ENCODE data around the gene UNC119B. TPM values are rescaled to one million over a fixed set of nuclear protein-coding genes. Genes with fewer than 3 reads are reported as not detected.

Gene UNC119B
- total and polyA plus RNA-seq, 2 of the 4 experiments (the other 2 are of a cell fraction): 8.4 to 21.6 TPM

DNA sequence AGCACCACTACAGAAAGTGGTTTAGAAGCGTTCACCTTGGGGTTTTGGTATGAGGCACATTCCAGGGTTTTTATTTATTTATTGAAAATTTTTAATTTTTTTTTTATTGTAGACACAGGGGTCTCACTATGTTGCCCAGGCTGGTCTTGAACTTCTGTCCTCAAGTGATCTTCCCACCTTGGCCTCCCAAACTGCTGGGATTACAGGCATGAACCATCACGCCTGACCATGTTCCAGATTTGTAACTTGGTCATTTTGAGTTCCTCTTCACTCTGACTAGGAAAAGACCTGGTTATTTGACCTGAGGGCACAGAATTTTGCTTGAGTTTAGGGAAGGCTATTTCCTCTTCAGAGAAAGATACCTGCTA is 20.2 kb upstream of the UNC119B start:
- no peak overlapping the region for H3K4me3 ChIP-seq (ENCODE audit: insufficient read depth, low read depth, low read length)
- no peak overlapping the region for H2AK5ac ChIP-seq (ENCODE audit: low read depth, low read length)
- H4K5ac ChIP-seq (ENCODE audit: low read depth, low read length): no peak overlapping the region
- no peaks in the 10 kb centered on the region for H3K27me3 ChIP-seq (ENCODE audit: control insufficient read depth, insufficient read depth, low read length)
- H3K27ac ChIP-seq (ENCODE audit: insufficient read depth, low read length): no peak overlapping the region
- H3K79me1 ChIP-seq (ENCODE audit: low read depth in 1 of 2, low read length in 2 of 2): peaks cover 45 to 76% of the 10 kb centered on the region in 2 experiments
- H3K9me1 ChIP-seq (ENCODE audit: insufficient read depth, low read length): peaks cover 32% of the 10 kb centered on the region
- in situ Hi-C loops (cut with MboI; ENCODE audit: low sequenced_read_pairs): no loop called here
- H4K8ac ChIP-seq (ENCODE audit: low read depth in 2 of 2, low read length in 2 of 2): no peak overlapping the region
- H2BK5ac ChIP-seq (ENCODE audit: low read depth, low read length, poor library complexity, severe bottlenecking): no peak overlapping the region
- no peak overlapping the region for H3K23ac ChIP-seq (ENCODE audit: low read depth, low read length)
- peaks cover 11% of the 10 kb centered on the region for H3K4me1 ChIP-seq (ENCODE audit: control insufficient read depth, insufficient read depth, low read length)
- H3K36me3 ChIP-seq (ENCODE audit: control insufficient read depth, insufficient read depth, low read length): peaks cover 11% of the 10 kb centered on the region
- ChIA-PET POLR2A (ENCODE audit: unreplicated experiment) (no interaction called here), CTCF (no interaction called here)
- no peak overlapping the region for H3K4me2 ChIP-seq (ENCODE audit: low read depth, low read length)
- DNase-seq (no peak), ATAC-seq (ENCODE audit: low read depth) (no peak)
- no peak overlapping the region for H2AK9ac ChIP-seq (replicated peaks; ENCODE audit: low read depth, low read length, poor library complexity)
- no peak overlapping the region for H3K14ac ChIP-seq (replicated peaks; ENCODE audit: low read depth, low read length)
- H4K91ac ChIP-seq (ENCODE audit: insufficient read depth, low read depth, low read length): no peak overlapping the region
- dilution Hi-C loops (cut with HindIII; ENCODE audit: low sequenced_read_pairs, unreplicated experiment): no loop called here
- H2BK120ac ChIP-seq (ENCODE audit: low read depth, low read length): no peak overlapping the region
- whole genome bisulfite sequencing, 2 experiments (ENCODE audit: extremely low coverage in 2 of 2, insufficient read length in 1 of 2): no CpG with 5 or more reads among the region's 2 CpGs
- H3K18ac ChIP-seq (ENCODE audit: low read depth, low read length): no peak overlapping the region
- H3K9me3 ChIP-seq (ENCODE audit: control insufficient read depth, insufficient read depth, low read length): no peaks in the 10 kb centered on the region
- H4K20me1 ChIP-seq (ENCODE audit: insufficient read depth, low read length): peaks cover 75% of the 10 kb centered on the region
- intact Hi-C loops (cut with micrococcal nuclease): no loop called here
- TF ChIP-seq MAFK (IDR thresholded peaks at IDR 0.05; ENCODE audit: low read depth, low read length) (no peak), MXI1 (IDR thresholded peaks at IDR 0.05; ENCODE audit: borderline replicate concordance, low read depth, low read length) (no peak), POLR2A (IDR thresholded peaks at IDR 0.05; ENCODE audit: low read depth, low read length) (no peak), RAD21 (IDR thresholded peaks at IDR 0.05; ENCODE audit: low read length) (no peak), CHD1 (IDR thresholded peaks at IDR 0.05; ENCODE audit: low read depth, low read length) (no peak), RCOR1 (IDR thresholded peaks at IDR 0.05; ENCODE audit: insufficient replicate concordance, low read length) (no peak), NFE2L2 (IDR thresholded peaks at IDR 0.05; ENCODE audit: low read depth, low read length) (no peak), SMC3 (IDR thresholded peaks at IDR 0.05; ENCODE audit: low read depth, low read length) (no peak), MAZ (IDR thresholded peaks at IDR 0.05; ENCODE audit: borderline replicate concordance, low read depth, low read length) (no peak), RFX5 (IDR thresholded peaks at IDR 0.05; ENCODE audit: low read depth, low read length) (no peak), BHLHE40 (IDR thresholded peaks at IDR 0.05; ENCODE audit: low read depth, low read length) (no peak)
- TF ChIP-seq, protein P1, sequence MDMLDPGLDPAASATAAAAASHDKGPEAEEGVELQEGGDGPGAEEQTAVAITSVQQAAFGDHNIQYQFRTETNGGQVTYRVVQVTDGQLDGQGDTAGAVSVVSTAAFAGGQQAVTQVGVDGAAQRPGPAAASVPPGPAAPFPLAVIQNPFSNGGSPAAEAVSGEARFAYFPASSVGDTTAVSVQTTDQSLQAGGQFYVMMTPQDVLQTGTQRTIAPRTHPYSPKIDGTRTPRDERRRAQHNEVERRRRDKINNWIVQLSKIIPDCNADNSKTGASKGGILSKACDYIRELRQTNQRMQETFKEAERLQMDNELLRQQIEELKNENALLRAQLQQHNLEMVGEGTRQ (IDR thresholded peaks at IDR 0.05; ENCODE audit: low read depth, low read length): no peak
- TF ChIP-seq, protein P2, sequence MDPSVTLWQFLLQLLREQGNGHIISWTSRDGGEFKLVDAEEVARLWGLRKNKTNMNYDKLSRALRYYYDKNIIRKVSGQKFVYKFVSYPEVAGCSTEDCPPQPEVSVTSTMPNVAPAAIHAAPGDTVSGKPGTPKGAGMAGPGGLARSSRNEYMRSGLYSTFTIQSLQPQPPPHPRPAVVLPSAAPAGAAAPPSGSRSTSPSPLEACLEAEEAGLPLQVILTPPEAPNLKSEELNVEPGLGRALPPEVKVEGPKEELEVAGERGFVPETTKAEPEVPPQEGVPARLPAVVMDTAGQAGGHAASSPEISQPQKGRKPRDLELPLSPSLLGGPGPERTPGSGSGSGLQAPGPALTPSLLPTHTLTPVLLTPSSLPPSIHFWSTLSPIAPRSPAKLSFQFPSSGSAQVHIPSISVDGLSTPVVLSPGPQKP (IDR thresholded peaks at IDR 0.05; ENCODE audit: borderline replicate concordance, low read depth, low read length): no peak
- TF ChIP-seq, protein P3, sequence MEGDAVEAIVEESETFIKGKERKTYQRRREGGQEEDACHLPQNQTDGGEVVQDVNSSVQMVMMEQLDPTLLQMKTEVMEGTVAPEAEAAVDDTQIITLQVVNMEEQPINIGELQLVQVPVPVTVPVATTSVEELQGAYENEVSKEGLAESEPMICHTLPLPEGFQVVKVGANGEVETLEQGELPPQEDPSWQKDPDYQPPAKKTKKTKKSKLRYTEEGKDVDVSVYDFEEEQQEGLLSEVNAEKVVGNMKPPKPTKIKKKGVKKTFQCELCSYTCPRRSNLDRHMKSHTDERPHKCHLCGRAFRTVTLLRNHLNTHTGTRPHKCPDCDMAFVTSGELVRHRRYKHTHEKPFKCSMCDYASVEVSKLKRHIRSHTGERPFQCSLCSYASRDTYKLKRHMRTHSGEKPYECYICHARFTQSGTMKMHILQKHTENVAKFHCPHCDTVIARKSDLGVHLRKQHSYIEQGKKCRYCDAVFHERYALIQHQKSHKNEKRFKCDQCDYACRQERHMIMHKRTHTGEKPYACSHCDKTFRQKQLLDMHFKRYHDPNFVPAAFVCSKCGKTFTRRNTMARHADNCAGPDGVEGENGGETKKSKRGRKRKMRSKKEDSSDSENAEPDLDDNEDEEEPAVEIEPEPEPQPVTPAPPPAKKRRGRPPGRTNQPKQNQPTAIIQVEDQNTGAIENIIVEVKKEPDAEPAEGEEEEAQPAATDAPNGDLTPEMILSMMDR (conservative IDR thresholded peaks at IDR 0.05; ENCODE audit: low read depth, low read length): no peak
- H3K56ac ChIP-seq (ENCODE audit: extremely low read depth, insufficient read depth, low read length): no peak overlapping the region
- no peak overlapping the region for H2BK15ac ChIP-seq (ENCODE audit: low read depth, low read length)
- no peak overlapping the region for H2AFZ ChIP-seq (replicated peaks; ENCODE audit: low read length, poor library complexity)
- no TSS peak for BruUV-seq (replicated peaks)
- H3K4ac ChIP-seq (ENCODE audit: low read depth, low read length): no peak overlapping the region
- H3K9ac ChIP-seq (ENCODE audit: low read depth, low read length): no peak overlapping the region
- no peak overlapping the region for H2BK20ac ChIP-seq (ENCODE audit: low read depth, low read length)

Measured in IMR-90 (cell line).